Left hindlimb (tissue), 1 donor: ENCODE results near the gene BEAN1.
"Not testable (repeated sequence)": the region's sequence is repeated elsewhere in the genome, so short reads cannot be mapped to it uniquely, and the experiment has no call there.

Experiments used
- DNase-seq: peaks from one replicate; pipeline ENCODE4 v3.0.0-alpha.2; 2018

Gene BEAN1

DNA sequence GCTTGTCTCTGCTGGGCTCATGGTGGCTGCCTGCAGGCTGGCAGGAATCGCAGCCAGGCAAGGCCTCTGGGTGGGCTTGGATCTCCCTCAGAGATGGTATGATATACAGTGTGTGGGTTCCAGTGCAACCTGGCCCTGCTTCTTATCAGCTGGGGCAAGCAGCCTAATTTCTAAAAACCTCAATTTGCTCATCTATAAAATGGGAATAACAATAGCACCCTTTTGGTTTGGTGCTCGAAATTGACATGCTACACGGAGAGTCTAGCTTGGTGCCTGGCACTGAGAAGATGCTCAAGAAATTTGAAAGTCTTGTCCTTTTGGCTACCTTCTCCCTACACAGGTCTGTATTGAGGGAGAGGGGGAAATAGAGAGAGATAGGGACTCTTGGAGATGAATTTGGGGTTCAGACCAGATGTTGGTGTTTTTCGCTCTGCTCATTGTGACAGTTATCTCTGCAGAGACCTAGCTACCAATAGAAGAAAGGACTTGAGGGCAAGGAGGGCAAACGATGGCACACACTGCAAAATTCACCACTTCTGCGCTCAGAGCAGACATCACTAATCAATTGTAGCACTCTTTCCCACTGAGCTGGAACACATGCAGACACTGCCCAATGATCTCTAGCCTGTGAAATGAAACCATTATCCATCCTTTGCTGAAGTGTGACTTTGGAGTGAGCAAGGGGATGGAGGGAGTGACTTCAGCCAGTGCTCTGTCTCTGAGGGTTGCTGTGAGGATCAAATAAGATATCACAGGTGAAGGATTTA, 15.6 kb downstream of the BEAN1 start:
- no peak for DNase-seq

GRCh38 chr16:66443269-66443652, 16.2 kb downstream of the BEAN1 start:
- DNase-seq, result no peak

DNA sequence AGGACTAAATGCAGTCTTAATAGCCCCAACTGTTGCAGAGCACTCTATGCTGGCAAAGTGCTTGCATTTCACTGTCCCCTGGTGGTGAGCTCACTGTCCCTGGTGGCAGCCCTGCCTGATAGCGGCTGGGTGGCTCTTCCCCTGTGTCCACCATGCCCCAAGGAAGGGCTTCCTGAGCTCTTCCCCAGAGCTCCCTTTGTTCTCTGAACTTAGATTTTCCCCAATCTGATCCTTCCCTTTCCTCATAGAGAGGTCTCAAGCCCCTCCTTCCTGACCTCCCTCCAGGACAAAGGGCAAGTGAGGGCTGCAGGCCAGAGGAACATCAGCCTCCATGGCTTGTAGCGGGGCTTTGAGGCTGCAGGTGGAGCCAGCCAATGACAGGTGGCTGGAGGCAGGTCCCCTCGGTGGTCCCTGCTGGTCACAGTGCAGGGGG, 17.0 kb downstream of the BEAN1 start:
- DNase-seq, result no peak

DNA sequence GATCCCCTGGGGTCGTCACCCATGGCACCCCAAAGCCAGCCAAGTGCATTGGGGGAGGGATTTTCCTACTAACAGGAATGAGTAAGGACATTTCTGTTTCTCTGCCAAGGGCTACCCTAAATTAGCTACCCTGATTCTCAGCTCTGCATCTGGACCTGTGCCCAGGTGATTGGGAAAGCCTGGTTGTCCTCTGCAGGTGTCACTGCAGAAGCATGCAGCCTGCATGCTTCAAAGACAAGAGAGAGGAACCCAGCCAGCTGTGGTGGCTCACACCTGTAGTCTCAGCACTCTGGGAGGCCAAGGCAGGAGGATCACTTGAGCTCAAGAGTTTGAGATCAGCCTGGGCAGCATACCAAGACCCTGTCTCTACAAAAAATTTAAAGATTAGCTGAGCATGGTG, 19.6 kb downstream of the BEAN1 start:
- DNase-seq, result no peak

GRCh38 chr16:66447491-66447890, 20.4 kb downstream of the BEAN1 start:
- DNase-seq, result no peak

GRCh38 chr16:66451548-66451947, 24.5 kb downstream of the BEAN1 start:
- DNase-seq, result no peak

- DNase-seq, result not testable (repeated sequence)
Measured at GRCh38 chr16:66453230-66453629, 26.1 kb downstream of the BEAN1 start.

DNA sequence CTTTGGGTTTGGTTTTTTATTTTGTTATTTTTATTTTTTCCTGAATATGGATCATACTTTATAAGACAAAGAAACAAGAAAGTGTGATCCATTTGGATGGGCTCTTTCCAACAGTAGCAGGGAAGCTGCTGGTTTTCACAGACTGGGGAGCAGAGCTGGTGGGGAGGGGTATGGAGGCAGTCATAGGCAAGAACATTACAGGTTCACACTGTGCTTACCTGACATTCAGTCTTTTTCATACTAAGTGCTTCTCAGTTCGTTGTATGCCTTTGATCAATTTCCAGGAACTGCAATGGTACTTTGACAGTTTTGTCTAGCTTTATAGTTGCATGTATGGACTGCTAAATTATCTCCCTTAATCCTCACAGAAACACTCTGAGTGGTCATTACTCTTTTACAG, 27.7 kb downstream of the BEAN1 start:
- DNase-seq, result no peak

- DNase-seq, result no peak
Measured at GRCh38 chr16:66455970-66456369, 28.9 kb downstream of the BEAN1 start.

DNA sequence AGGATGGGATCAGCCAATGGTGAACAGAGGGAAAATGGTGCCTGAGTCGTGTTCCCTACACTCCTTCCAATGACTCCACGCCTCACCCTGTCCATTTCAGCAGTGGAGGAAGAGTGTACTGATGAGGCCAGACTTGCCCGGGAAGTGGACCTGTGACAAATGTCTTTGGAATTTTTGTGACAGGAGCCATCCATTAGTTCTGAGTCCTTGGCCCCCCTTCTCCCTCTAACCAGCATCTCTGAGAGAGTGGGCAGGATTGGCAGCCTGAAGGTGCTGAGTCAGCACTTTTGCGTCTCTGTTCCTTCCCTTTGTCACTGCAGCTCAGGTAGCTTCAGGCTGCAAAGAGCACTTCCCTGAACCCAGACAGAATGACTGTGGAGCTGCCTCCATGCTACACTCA, 30.8 kb downstream of the BEAN1 start:
- DNase-seq, result no peak

- DNase-seq, result no peak
Measured at GRCh38 chr16:66458292-66458691, 31.2 kb downstream of the BEAN1 start.

GRCh38 chr16:66458853-66459252, 31.8 kb downstream of the BEAN1 start:
- no peak for DNase-seq

- DNase-seq, result no peak
Measured at GRCh38 chr16:66459878-66460277, 32.8 kb downstream of the BEAN1 start.

DNA sequence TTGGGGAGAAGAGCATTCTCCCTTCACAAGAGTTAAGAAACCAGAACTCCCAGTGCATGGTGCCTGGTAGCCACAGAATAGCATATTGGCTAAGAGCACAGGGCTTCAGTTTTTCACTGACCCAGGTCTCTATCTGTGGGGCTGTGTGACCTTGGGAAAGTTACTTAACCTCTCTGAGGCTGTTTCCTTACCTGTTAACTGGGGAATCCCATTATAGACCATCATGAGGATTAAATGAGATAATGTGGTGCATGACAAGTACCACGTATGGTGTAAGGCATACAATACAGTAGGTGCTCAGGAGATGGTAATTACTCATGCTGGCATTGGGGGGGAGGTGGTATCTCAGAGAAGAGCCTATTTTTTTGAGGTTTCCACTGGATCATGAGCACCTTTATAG, 33.6 kb downstream of the BEAN1 start:
- no peak for DNase-seq

DNA sequence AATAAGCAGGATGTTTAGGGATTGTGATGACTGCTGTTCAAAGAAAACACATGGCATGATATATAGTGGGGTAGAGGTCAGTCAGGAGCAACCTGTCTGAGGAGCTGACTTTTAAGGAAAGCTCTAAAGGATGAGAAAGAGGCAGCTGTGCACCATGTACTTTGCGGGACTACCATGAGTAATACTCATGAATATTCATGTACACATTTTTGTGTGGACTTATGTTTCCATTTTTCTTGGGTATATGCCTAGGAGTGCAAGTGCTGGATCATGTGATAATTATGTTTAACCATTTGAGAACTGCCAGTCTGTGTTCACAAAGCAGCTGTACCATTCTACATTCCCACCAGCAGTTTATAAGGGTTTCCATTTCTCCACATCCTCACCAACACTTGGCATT, 35.8 kb downstream of the BEAN1 start:
- DNase-seq, result no peak

DNA sequence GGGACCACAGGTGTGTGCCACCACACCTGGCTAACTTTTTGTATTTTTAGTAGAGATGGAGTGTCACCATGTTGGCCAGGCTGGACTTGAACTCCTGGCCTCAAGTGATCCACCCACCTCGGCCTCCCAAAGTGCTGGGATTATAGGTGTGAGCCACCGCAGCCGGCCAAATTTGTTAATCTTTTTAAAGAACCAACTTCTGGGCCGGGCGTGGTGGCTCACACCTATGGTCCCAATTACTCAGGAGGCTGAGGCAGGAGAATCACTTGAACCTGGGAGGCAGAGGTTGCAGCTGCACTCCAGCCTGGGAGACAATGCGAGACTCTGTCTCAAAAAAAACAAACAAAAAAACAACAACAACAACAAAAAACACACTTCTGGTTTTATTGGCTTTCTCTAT, 38.9 kb downstream of the BEAN1 start:
- DNase-seq, result not testable (repeated sequence)

DNA sequence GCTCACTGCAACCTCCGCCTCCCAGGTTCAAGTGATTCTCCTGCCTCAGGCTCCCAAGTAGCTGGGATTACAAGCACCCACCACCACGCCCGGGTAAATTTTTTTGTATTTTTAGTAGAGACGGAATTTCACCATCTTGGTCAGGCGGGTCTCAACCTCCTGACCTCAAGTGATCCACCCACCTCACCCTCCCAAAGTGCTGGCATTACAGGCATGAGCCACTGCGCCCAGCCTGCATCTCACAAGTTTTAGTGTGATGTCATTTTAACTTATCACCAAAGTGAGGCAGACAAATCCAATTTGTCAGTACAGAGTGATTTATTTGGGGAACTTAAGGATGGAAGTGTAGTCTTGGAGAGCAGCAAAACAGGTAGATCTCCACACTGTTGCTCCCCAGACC, 39.5 kb downstream of the BEAN1 start:
- not testable (repeated sequence) for DNase-seq

GRCh38 chr16:66467611-66468010, 40.5 kb downstream of the BEAN1 start:
- DNase-seq, result no peak

GRCh38 chr16:66468321-66468965, 41.3 kb downstream of the BEAN1 start:
- no peak for DNase-seq

- no peak for DNase-seq
Measured at GRCh38 chr16:66469291-66469946, 42.3 kb downstream of the BEAN1 start.

- DNase-seq, result no peak
Measured at GRCh38 chr16:66469947-66470546, 43.0 kb downstream of the BEAN1 start.

DNA sequence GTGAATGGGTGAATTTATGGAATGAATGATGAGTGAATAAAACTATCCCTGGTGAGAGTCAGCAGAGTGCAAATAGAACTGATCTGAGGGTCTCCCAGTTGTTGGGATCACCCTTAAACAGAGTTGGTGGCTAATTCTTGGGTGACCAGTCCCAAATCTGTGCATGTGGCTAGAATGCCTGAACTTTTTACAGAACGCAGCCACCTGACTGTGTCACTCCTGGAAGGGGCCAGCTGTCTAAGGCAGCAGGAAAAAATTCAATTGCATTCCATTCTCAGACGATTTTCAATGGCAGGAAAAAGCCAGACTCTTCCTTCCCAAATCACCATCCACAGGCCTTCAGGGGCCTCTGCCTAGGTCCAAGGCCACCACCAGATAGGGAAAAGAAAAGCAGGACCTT, 43.5 kb downstream of the BEAN1 start:
- no peak for DNase-seq

DNA sequence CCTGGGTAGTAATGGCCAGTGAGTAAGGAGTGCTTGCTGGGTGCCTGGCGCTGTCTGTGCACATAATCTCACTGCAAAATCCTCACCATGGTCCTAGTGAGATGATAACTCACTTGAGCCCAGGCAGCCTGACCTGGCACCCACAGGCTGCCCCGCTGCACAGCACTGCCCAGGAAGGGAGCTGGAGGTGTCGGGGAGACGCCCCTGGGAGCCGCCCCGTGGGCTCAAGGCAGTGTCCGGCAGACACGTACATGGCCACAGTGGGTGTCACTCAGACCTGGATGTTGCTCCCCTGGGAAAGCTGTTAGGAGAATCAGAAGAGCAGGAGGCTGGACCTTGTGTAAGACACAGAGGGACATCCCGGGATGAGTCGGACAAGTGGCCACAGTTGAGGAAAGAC, 44.2 kb downstream of the BEAN1 start:
- DNase-seq, result no peak
